ENCODE measurements around the gene SMIM21.

SMIM21 gene

GRCh38 chr18:75374466-75374865 is 53.0 kb downstream of the SMIM21 start:
- no peak for DNase-seq

GRCh38 chr18:75369026-75369721 is 58.3 kb downstream of the SMIM21 start:
- DNase-seq = no peak

DNA sequence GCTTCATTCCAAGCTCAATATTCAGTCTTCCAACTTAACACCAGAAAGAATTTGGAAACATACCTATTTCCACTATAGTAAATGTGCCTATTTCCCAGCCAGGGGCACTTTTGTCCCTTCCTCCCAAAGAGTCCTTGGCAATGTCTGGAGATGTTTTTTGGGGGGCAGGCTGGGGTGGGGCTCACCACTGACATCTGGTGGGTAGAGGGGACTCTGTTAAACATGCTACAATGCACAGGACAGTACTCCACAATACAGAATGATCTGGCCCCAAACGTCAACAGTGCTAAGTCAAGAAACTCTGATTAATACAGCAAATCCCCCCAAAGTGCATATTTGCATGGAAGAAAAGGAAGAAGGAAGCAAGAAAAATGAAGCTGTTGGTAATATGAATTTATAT is 61.7 kb downstream of the SMIM21 start:
- no peak for DNase-seq

GRCh38 chr18:75365254-75365629 is 62.3 kb downstream of the SMIM21 start:
- no peak for DNase-seq

GRCh38 chr18:75364512-75365253 is 62.8 kb downstream of the SMIM21 start:
- DNase-seq = no peak

- no peak for DNase-seq
These were observed 63.9 kb downstream of the SMIM21 start for GRCh38 chr18:75363446-75364225.

DNA sequence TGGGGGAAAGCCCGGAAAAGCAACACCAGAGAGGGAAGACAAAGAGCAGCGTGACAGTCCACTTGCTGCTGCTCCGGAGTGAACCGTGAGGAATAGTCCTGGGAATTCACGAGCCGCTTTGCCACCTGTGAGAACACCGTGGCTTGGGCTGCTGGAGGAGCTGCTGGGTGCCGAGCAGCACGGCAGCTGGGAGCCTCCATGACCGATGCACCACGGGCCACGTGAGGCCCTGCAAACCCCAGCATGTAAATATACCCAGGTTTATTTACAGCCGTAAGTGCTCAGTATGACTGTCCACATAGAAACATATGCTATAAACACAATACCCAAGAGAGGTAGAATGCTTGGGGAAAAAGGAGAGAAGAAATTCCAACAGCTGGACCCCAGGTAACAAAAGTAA is 65.1 kb downstream of the SMIM21 start:
- DNase-seq = no peak

DNA sequence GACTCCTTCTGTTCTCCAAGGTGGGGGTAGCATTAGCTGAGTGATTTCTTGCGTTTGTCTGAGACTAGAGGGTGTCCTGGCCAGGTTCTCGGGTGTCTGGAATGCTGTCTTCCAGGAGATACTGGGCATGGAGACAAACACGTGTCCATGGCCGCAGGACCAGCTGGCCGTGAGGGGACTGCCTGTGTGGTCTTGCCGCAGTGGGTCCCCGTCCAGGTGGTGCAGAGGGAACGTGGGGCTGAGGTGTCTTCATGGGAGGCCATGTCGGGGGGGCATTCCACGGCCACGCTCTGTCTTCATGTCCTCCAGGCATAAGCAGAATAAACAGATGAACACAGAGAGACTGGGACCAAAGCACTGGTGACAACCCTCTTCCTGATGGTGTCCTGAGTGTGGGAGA is 66.6 kb downstream of the SMIM21 start:
- no peak for DNase-seq

DNA sequence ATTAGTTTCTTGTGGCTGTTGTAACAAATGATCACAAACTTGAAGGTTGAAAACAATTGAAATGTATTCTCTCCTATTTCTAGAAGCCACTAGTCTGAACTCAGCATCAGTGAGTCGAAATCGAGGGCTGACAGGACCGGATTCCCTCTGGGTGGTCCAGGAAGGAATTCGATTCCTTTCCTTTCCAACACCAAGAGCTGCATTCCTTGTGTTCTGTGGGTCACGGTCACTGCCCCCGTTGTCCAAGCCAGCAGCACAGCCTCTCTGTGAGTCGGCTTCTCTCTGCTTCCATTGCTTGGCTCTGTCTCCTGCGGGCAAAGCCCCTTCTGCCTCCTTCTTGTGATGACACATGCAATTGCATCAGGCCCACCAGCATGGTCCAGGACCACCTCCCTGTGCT is 67.3 kb downstream of the SMIM21 start:
- DNase-seq = no peak
